ENCODE measurements around the gene IRAK2. TPM values are rescaled to one million over a fixed set of nuclear protein-coding genes. Genes with fewer than 3 reads are reported as not detected.

Gene IRAK2
- total and polyA plus RNA-seq, 2 of the 8 experiments (the other 6 are each of a cell fraction or from before 2014, with no cell fraction given) = 1.5 TPM

GRCh38 chr3:10205451-10206165, 40.9 kb downstream of the IRAK2 start:
- no peak overlapping the region for H4K5ac ChIP-seq (ENCODE audit: insufficient read length, low read depth, low read length)
- H3K23me2 ChIP-seq (ENCODE audit: low read depth, low read length) = no peaks in the 10 kb centered on the region
- H3K56ac ChIP-seq (replicated peaks; ENCODE audit: insufficient read length, low read depth, low read length) = no peak overlapping the region
- no peak overlapping the region for H2BK120ac ChIP-seq (replicated peaks; ENCODE audit: low read depth, low read length)
- POLR2A ChIA-PET (ENCODE audit: partially characterized antibody) = interaction anchor here (1.1 kb wide), 1 partner anchor 19 kb away, joined by 3 read pairs; no protein-coding TSS in a partner anchor
- H4K8ac ChIP-seq (ENCODE audit: extremely low read depth, insufficient read depth, low read length) = 0 out of 2 replicates have a peak overlapping the region, but pooled peaks have one; percentile 22
- H3K18ac ChIP-seq (ENCODE audit: extremely low read depth, low read length) = no peak overlapping the region
- H2AFZ ChIP-seq (ENCODE audit: low read length) = no peak overlapping the region
- H3K4me2 ChIP-seq (ENCODE audit: insufficient read depth in 1 of 2, low read depth in 2 of 2, low read length in 2 of 2) = no peak overlapping the region
- H3K79me2 ChIP-seq (ENCODE audit: control insufficient read depth in 1 of 2, insufficient read depth in 2 of 2, low read length in 2 of 2) = no peaks in the 10 kb centered on the region
- H3K14ac ChIP-seq (ENCODE audit: insufficient read length) = no peak overlapping the region
- no peak overlapping the region for H2BK20ac ChIP-seq (ENCODE audit: low read length)
- no peak overlapping the region for H2BK5ac ChIP-seq (ENCODE audit: low read depth, low read length)
- TF ChIP-seq TEAD4 (IDR thresholded peaks at IDR 0.05; ENCODE audit: low read depth, low read length) (no peak), ASH2L (IDR thresholded peaks at IDR 0.05; ENCODE audit: low read length) (no peak), TAF1 (IDR thresholded peaks at IDR 0.05; ENCODE audit: low read depth, low read length) (no peak), CREB1 (IDR thresholded peaks at IDR 0.05) (no peak), BCL11A (IDR thresholded peaks at IDR 0.05; ENCODE audit: low read depth in 2 of 2, low read length in 2 of 2) (no peak), KDM4A (IDR thresholded peaks at IDR 0.05; ENCODE audit: low read depth, low read length, severe bottlenecking) (no peak), GTF2F1 (IDR thresholded peaks at IDR 0.05; ENCODE audit: borderline replicate concordance, low read depth, low read length) (no peak), ATF2 (IDR thresholded peaks at IDR 0.05; ENCODE audit: low read length) (no peak), MAFK (IDR thresholded peaks at IDR 0.05; ENCODE audit: low read depth, low read length) (no peak), JUND (IDR thresholded peaks at IDR 0.05; ENCODE audit: low read length) (no peak), CTBP2 (IDR thresholded peaks at IDR 0.05; ENCODE audit: borderline replicate concordance, insufficient read depth, insufficient read length, low read length) (no peak), KDM5A (IDR thresholded peaks at IDR 0.05; ENCODE audit: low read length) (no peak)
- CTCF ChIA-PET (ENCODE audit: partially characterized antibody) = interaction anchor here (0.6 to 1.8 kb wide), 5 partner anchors 10 to 95 kb away, joined by 3 to 5 read pairs (median 3); no protein-coding TSS in a partner anchor
- H3K27ac ChIP-seq (ENCODE audit: low read depth, low read length) = no peak overlapping the region
- no peak overlapping the region for H3K4ac ChIP-seq (replicated peaks; ENCODE audit: insufficient read length, low read depth, low read length)
- no peaks in the 10 kb centered on the region for H3K9me3 ChIP-seq (ENCODE audit: insufficient read depth in 2 of 2, low read depth in 1 of 2, low read length in 1 of 2)
- 0 out of 7 replicates have a peak, but pooled peaks cover 0 to 3% (median 0%) of the 10 kb centered on the region in 4 experiments for H3K4me1 ChIP-seq (replicated peaks in 1 of 4; ENCODE audit: control insufficient read depth in 3 of 4, insufficient read depth in 4 of 4, low read length in 3 of 4)
- H3K23ac ChIP-seq (ENCODE audit: insufficient read length) = no peak overlapping the region
- no peak overlapping the region for H3K4me3 ChIP-seq (ENCODE audit: extremely low read depth in 1 of 4, insufficient read depth in 2 of 4, low read depth in 3 of 4, low read length in 4 of 4)
- H2AK5ac ChIP-seq (ENCODE audit: low read depth, low read length) = 0 out of 2 replicates have a peak overlapping the region, but pooled peaks have one; percentile 53
- no peaks in the 10 kb centered on the region for H3K79me1 ChIP-seq (ENCODE audit: low read depth, low read length)
- DNase-seq (ENCODE audit: low read depth in 1 of 2, low spot score in 2 of 2) = no peak
- FAIRE-seq = no peak
- no peaks in the 10 kb centered on the region for H3K36me3 ChIP-seq (ENCODE audit: control insufficient read depth in 2 of 4, insufficient read depth in 4 of 4, low read length in 3 of 4)
- no peak overlapping the region for H4K91ac ChIP-seq (replicated peaks; ENCODE audit: insufficient read length, low read length)
- no peaks in the 10 kb centered on the region for H4K20me1 ChIP-seq (replicated peaks in 1 of 2; ENCODE audit: control insufficient read depth in 1 of 2, insufficient read depth in 2 of 2, low read length in 2 of 2)
- H2BK12ac ChIP-seq (ENCODE audit: low read depth, low read length) = no peak overlapping the region
- WGBS, 2 experiments (ENCODE audit: extremely low coverage in 1 of 2, insufficient coverage in 1 of 2, insufficient read length in 1 of 2, insufficient replicate concordance in 2 of 2, low coverage in 1 of 2, low lambda C conversion rate in 2 of 2, missing lambda C conversion rate in 1 of 2) = 94% methylated on average over 7 of the region's 7 CpGs; no CpG with 5 or more reads in 1 of the 2 experiments
- H3K9ac ChIP-seq (replicated peaks in 1 of 4; ENCODE audit: extremely low read depth in 1 of 4, low read depth in 3 of 4, low read length in 3 of 4) = no peak overlapping the region
- no peaks in the 10 kb centered on the region for H3K27me3 ChIP-seq (replicated peaks in 1 of 4; ENCODE audit: control insufficient read depth in 3 of 4, extremely low read depth in 1 of 4, insufficient read depth in 3 of 4, low read length in 3 of 4)
- no peak overlapping the region for H2BK15ac ChIP-seq (ENCODE audit: low read length)

Data from H1 (cell line).